ENCODE data around the gene NAGPA.

- no peak for TF ChIP-seq ZFX (IDR thresholded peaks at IDR 0.05; ENCODE audit: borderline replicate concordance)
- TF ChIP-seq, protein P1, sequence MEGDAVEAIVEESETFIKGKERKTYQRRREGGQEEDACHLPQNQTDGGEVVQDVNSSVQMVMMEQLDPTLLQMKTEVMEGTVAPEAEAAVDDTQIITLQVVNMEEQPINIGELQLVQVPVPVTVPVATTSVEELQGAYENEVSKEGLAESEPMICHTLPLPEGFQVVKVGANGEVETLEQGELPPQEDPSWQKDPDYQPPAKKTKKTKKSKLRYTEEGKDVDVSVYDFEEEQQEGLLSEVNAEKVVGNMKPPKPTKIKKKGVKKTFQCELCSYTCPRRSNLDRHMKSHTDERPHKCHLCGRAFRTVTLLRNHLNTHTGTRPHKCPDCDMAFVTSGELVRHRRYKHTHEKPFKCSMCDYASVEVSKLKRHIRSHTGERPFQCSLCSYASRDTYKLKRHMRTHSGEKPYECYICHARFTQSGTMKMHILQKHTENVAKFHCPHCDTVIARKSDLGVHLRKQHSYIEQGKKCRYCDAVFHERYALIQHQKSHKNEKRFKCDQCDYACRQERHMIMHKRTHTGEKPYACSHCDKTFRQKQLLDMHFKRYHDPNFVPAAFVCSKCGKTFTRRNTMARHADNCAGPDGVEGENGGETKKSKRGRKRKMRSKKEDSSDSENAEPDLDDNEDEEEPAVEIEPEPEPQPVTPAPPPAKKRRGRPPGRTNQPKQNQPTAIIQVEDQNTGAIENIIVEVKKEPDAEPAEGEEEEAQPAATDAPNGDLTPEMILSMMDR (IDR thresholded peaks at IDR 0.05), result no peak
Measured at GRCh38 chr16:5005916-5006315, 27.8 kb downstream of the NAGPA start.
